Measurements from ENCODE around the gene TCF4.

DNA sequence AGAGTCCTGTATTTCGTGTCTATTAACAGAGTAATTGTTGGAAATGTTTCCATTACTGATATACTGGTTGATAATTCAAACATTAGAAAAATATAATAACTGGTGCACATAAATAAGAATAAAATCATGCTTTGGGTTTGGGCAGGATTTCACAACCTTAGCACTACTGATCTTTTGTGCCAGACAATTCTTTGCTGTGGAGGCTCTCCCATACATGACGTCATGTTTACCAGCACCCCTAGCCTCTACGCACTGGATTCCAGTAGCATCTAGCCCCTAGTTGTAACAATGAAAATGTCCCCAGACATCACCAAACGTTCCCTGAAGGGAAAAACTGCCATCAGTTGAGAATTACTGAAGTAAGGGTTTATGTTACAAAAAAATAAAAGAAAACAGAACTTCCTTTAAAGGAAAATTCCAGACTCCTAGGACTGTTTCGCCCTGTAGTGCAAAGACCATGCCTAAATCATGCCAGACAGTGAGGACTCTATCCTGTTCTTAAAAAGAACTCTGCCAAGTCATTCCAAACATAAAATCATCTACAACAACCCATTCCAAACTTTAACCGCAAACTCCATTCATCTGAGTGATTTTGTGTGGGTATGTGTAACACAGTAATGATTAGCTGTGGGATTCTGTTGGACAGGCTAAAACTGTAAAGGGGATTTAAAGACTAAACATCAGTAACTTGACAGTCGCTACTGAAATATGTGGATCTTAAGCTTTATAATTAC, 315.3 kb downstream of the TCF4 start:
- no peak for TF ChIP-seq EP300 (IDR thresholded peaks at IDR 0.05)
- TF ChIP-seq CTCF (IDR thresholded peaks at IDR 0.05) = no peak
- no peak for TF ChIP-seq POLR2AphosphoS5 (IDR thresholded peaks at IDR 0.05)
- TF ChIP-seq POLR2A (IDR thresholded peaks at IDR 0.05; ENCODE audit: low read depth) = no peak
